ENCODE results near the gene RFPL3. TPM values are rescaled to one million over a fixed set of nuclear protein-coding genes. Genes with fewer than 3 reads are reported as not detected.
"Not testable (repeated sequence)": the region's sequence is repeated elsewhere in the genome, so short reads cannot be mapped to it uniquely, and the experiment has no call there.

Gene RFPL3
- total and polyA plus RNA-seq, 8 donors: not detected

DNA sequence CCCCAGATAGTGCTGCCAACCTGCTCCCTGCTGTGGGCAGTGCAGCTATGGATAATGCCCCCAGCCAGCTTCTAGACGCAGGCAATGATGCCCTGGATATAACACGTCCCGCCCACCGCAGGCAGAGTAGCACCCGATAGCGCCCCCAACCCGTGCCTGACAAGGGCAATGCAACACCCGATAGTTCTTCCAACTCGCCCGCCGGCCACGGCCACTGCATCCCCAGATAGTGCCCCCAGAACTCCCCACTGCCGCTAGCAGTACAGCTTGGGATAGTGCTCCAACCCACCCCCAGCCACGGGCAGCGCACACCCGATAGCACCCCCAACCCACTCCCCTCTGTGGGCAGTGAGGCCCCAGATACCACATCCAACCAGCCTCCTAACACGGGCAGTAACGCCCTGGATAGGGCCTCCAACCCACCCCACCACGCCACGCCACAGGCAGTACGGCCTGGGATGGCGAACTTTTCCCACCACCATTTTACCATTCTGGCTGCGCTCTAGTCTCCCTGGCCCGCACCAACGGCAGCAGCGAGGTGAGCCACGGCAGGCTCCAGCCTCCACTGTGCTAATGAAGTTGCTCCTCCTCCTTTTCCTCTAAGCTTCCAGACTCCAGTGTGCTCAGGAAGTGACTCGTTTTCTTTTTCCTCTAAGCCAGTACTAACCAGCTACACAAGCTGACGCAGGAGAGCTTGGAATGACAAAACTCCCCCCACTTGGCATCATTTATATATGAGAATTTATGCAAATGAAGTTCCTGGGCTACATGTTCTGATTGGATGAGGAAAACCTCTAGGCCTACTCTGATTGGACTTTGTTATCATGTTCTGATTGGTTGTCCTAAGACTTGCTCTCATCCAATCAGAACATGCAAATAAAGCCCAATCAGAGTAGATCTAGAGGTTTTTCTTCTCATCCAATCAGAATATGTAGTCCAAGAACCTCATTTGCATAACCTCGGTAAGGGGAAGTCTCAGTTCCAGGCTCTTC, 3.0 kb upstream of the RFPL3 start:
- H3K9me3 ChIP-seq: no peaks in the 10 kb centered on the region
- DNase-seq: peak in 1 of 2 donors; percentile 37
- TF ChIP-seq POLR2A (IDR thresholded peaks at IDR 0.05): no peak
- TF ChIP-seq POLR2AphosphoS5 (IDR thresholded peaks at IDR 0.05): peak; percentile 13 to 80 (median 65)
- TF ChIP-seq, protein P1, sequence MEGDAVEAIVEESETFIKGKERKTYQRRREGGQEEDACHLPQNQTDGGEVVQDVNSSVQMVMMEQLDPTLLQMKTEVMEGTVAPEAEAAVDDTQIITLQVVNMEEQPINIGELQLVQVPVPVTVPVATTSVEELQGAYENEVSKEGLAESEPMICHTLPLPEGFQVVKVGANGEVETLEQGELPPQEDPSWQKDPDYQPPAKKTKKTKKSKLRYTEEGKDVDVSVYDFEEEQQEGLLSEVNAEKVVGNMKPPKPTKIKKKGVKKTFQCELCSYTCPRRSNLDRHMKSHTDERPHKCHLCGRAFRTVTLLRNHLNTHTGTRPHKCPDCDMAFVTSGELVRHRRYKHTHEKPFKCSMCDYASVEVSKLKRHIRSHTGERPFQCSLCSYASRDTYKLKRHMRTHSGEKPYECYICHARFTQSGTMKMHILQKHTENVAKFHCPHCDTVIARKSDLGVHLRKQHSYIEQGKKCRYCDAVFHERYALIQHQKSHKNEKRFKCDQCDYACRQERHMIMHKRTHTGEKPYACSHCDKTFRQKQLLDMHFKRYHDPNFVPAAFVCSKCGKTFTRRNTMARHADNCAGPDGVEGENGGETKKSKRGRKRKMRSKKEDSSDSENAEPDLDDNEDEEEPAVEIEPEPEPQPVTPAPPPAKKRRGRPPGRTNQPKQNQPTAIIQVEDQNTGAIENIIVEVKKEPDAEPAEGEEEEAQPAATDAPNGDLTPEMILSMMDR (IDR thresholded peaks at IDR 0.05): no peak
- H3K4me3 ChIP-seq: peak overlapping the region in 2 of 4 donors; percentile 15 to 26
- H3K27ac ChIP-seq: peak overlapping the region in 2 of 5 donors; percentile 5 to 26
- 76 to 90% (median 86%) methylated on average over 23 to 30 of the region's 30 CpGs for WGBS, 5 donors
- intact Hi-C loops (cut with DNase I; ENCODE audit: low total_unique reads): no loop called here
- no peaks in the 10 kb centered on the region for H3K36me3 ChIP-seq
- H3K27me3 ChIP-seq: no peaks in the 10 kb centered on the region
- H3K4me1 ChIP-seq: no peaks in the 10 kb centered on the region

DNA sequence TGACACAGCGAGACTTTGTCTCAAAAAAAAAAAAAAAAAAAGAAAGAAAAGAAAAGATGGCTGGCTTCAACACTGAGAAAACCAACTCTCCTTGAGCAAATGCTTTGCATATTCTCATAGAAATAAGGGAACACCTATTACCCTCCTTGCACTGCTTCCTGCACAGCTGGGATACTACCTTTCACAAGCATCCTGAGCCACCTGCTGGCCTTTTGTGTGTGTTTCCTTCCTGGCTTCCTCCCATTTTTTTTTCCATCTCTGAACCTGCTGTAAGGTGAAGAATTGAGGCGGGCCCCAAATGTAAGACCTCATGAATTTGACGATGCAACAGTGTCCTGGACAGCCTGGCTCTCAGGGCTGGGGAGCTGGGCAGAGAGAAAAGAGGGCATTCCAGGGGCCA, 1.9 kb upstream of the RFPL3 start:
- TF ChIP-seq EP300 (IDR thresholded peaks at IDR 0.05) (no peak), POLR2AphosphoS5 (IDR thresholded peaks at IDR 0.05) (no peak)
- Histone ChIP-seq H3K4me3 (no peak overlapping the region), H3K36me3 (no peaks in the 10 kb centered on the region), H3K27me3 (no peaks in the 10 kb centered on the region), H3K27ac (no peak overlapping the region), H3K9me3 (no peaks in the 10 kb centered on the region), H3K4me1 (no peaks in the 10 kb centered on the region)
- intact Hi-C loops (cut with DNase I; ENCODE audit: low total_unique reads): no loop called here
- WGBS, 5 donors: 71 to 75% (median 73%) methylated on average over 3 of the region's 3 CpGs
- DNase-seq: peak in 1 of 2 donors; percentile 42

DNA sequence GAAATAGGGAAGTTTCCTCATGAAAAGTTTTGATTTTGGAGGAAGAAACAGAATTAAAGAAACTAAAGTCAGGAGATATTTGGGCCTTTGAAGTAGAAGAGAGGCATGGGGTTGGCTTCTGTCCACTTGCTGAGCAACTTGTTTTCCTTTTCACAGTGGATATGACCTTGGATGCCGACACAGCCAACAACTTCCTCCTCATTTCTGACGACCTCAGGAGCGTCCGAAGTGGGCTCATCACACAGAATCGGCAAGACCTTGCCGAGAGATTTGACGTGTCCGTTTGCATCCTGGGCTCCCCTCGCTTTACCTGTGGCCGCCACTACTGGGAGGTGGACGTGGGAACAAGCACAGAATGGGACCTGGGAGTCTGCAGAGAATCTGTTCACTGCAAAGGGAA, 2.4 kb downstream of the RFPL3 start:
- H3K27ac ChIP-seq; H3K4me1 ChIP-seq; H3K4me3 ChIP-seq; H3K36me3 ChIP-seq; DNase-seq; intact Hi-C loops (cut with DNase I; ENCODE audit: low total_unique reads); H3K27me3 ChIP-seq; H3K9me3 ChIP-seq: not testable (repeated sequence)
- 76 to 84% (median 78%) methylated on average over 10 to 11 of the region's 11 CpGs for WGBS, 5 donors

DNA sequence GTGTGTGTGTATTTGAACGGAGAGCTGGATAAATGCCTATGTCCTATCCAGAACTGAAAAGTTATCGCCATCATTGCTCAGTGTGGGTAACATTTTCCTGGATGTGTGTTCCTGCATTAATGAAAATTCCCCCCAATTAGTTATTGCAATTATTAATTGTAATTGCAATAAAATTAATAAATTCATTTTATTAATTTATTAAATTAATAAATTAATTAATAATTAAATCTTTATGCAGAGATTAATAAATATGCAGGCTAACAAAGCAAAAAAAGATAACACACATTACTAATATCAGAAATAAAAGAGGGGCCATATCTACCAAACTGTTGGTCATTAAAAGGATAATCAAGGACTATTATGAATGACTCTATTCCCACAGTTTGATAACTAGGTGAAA, 3.6 kb downstream of the RFPL3 start:
- no peak overlapping the region for H3K4me3 ChIP-seq
- WGBS, 5 donors: 73 to 87% (median 83%) methylated on average over 2 of the region's 2 CpGs
- no peaks in the 10 kb centered on the region for H3K9me3 ChIP-seq
- intact Hi-C loops (cut with DNase I; ENCODE audit: low total_unique reads): no loop called here
- H3K27ac ChIP-seq: no peak overlapping the region
- no peak for DNase-seq
- H3K27me3 ChIP-seq: no peaks in the 10 kb centered on the region
- no peaks in the 10 kb centered on the region for H3K4me1 ChIP-seq
- TF ChIP-seq POLR2AphosphoS5 (IDR thresholded peaks at IDR 0.05): no peak
- TF ChIP-seq EP300 (IDR thresholded peaks at IDR 0.05): no peak
- TF ChIP-seq POLR2A (IDR thresholded peaks at IDR 0.05): no peak
- TF ChIP-seq, protein P1 (IDR thresholded peaks at IDR 0.05): no peak
- no peaks in the 10 kb centered on the region for H3K36me3 ChIP-seq

DNA sequence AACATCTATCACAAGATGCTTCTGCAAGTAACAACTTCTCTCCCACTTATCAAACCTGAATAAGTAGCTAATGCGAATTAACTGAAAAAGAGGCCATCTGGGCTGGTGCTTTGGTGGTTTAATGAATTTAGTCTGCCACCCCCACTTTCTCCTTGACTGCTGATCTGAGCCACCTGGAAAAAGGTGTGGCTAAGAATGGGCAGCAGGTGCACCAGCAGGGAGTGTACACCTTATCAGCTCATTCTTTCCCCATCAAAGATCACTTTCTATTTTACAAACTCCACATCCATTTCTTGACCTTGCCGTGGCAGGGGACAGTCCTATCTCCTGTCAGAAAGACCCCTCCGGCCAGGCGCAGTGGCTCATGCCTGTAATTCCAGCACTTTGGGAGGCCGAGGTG, 6.5 kb downstream of the RFPL3 start:
- Histone ChIP-seq H3K4me1 (no peaks in the 10 kb centered on the region), H3K9me3 (no peaks in the 10 kb centered on the region), H3K27ac (no peak overlapping the region), H3K27me3 (no peaks in the 10 kb centered on the region), H3K4me3 (no peak overlapping the region), H3K36me3 (no peaks in the 10 kb centered on the region)
- TF ChIP-seq POLR2A (IDR thresholded peaks at IDR 0.05) (no peak), EP300 (IDR thresholded peaks at IDR 0.05) (no peak), POLR2AphosphoS5 (IDR thresholded peaks at IDR 0.05) (no peak)
- TF ChIP-seq, protein P1 (IDR thresholded peaks at IDR 0.05): no peak
- WGBS, 5 donors: 45 to 71% (median 54%) methylated on average over 5 of the region's 5 CpGs
- intact Hi-C loops (cut with DNase I; ENCODE audit: low total_unique reads): no loop called here
- DNase-seq: no peak
